Ascending aorta (tissue), 2 donors: ENCODE data around the gene TRPM7. TPM values are rescaled to one million over a fixed set of nuclear protein-coding genes. Genes with fewer than 3 reads are reported as not detected.
A peak's percentile ranks its signal among the peaks of the same experiment; 100 is the strongest.
"Not testable (repeated sequence)": the region's sequence is repeated elsewhere in the genome, so short reads cannot be mapped to it uniquely, and the experiment has no call there.

Experiments
- DNase-seq, 2 donors: peaks; one replicate each; pipeline ENCODE4 v3.0.0-alpha.2; 2019; ENCODE audit warnings: low spot score in 2 of 2
- H3K27ac ChIP-seq, 2 donors: fragments of 200-600 bp; sonication (generic); one replicate each; pipeline ENCODE4 v1.5.1; 2016 to 2017; ENCODE audit warnings: mild to moderate bottlenecking in 1 of 2
- H3K27me3 ChIP-seq: fragments of 200-600 bp; sonication (generic); one replicate; pipeline ENCODE4 v1.5.1; 2017
- H3K36me3 ChIP-seq, 2 donors: fragments of 200-600 bp; sonication (generic); one replicate each; pipeline ENCODE4 v1.5.1; 2016
- H3K4me1 ChIP-seq, 2 donors: fragments of 200-600 bp; sonication (generic); one replicate each; pipeline ENCODE4 v1.5.1; 2016 to 2017; ENCODE audit warnings: mild to moderate bottlenecking in 1 of 2
- H3K4me3 ChIP-seq, 2 donors: fragments of 200-600 bp; sonication (generic); one replicate each; pipeline ENCODE4 v1.5.1; 2016 to 2017; ENCODE audit warnings: mild to moderate bottlenecking in 1 of 2
- H3K9me3 ChIP-seq, 2 donors: fragments of 200-600 bp; sonication (generic); one replicate each; pipeline ENCODE4 v1.5.1; 2016
- CTCF ChIP-seq, 3 experiments: fragments of 200-600 bp in 2 of 3; fragments of 450-650 bp in 1 of 3; sonication (generic) in 2 of 3; IDR thresholded peaks; one replicate each; pipeline ENCODE4 v1.5.1; 2016 to 2019; ENCODE audit warnings: antibody characterized with exemption in 3 of 3, mild to moderate bottlenecking in 1 of 3, moderate library complexity in 1 of 3
- intact Hi-C: fragments of 100-400 bp; cut with DNase I; formaldehyde crosslinking; loops from one replicate; pipeline ENCODE4 v1.15.1; 2023
- total RNA-seq: library from RNA; depleted of rRNA; stranded (reverse); fragments of >200 nt; gene quantifications from one replicate; pipeline ENCODE4 v1.1.0, GENCODE V29; 2016

The TRPM7 gene
- total RNA-seq, 1 donor from 2014 or later = 24.1 TPM

DNA sequence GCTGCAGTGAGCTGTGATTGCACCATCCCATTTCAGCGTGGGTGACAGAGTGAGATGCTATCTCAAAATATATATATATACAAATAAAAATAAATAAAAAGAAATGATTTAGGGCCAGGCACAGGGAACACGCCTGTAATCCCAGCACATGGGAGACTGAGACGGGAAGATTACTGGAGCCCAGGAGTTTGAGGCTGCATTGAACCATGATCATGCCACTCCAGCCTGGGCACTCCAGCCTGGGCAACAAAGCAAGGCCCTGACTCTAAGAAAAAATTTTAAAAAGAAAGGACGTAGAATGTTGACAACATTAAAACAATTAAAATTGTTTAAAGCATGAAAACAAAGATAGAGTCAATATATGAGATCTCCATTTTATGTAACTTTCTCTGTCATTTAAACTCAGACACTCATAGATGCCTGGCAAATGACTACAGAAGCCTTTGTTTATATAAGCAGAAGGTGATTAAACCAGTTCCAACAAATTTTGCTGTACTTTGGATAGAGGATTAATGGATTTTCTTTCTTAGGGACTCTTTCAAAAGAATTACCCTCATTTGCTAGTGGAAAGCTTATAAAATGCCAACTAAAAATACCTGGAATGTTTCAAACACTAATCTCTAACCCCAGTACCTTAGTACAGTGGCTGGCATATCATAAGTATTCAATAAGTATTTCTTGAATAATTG is 10.7 kb upstream of the TRPM7 start:
- no peak for DNase-seq
- Histone ChIP-seq H3K4me1 (no peaks in the 10 kb centered on the region), H3K27me3 (no peaks in the 10 kb centered on the region), H3K36me3 (no peaks in the 10 kb centered on the region), H3K9me3 (no peaks in the 10 kb centered on the region), H3K4me3 (no peak overlapping the region), H3K27ac (no peak overlapping the region)
- no peak for TF ChIP-seq CTCF (IDR thresholded peaks at IDR 0.05)
- intact Hi-C loops = no loop called here

GRCh38 chr15:50694634-50695165 is 8.1 kb upstream of the TRPM7 start:
- DNase-seq, H3K27ac ChIP-seq, intact Hi-C loops, H3K4me1 ChIP-seq, H3K27me3 ChIP-seq, H3K4me3 ChIP-seq, H3K9me3 ChIP-seq, H3K36me3 ChIP-seq: not testable (repeated sequence)

DNA sequence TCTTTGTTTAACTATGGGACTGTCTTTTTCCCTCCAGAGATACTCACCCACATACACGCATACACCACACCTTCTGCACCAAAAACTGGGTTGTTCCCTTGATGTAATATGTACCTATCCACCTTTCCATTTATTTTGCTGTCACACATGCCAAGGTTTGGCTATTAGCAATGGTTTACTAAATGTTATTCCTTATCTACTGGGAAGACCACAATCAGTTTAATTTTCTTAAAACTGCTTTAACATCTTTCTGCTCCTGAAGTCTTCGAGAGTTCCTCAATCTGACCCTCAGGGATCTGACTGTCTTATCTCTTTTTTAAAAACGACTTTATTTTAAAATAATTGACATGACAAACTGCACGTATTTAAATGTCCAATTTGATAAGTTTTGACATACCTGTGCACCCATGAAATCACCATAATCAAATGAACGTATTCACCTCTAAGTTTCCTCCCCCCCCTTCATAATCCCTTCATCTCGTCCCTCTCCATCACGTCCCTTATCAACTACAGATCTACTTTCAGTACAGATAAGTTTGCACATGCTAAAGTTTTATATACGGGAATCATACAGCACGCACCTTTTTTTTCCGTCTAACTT is 805 bp upstream of the TRPM7 start:
- H3K4me3 ChIP-seq = peak overlapping the region; percentile 71 to 80
- H3K27ac ChIP-seq = peak overlapping the region; percentile 91 to 96
- peaks cover 0 to 21% of the 10 kb centered on the region in 2 donors for H3K4me1 ChIP-seq
- intact Hi-C loops = loop anchor here (2.0 kb wide), 1 partner anchor 221 kb away; the partner anchor contains the start of gene AP4E1
- TF ChIP-seq CTCF (IDR thresholded peaks at IDR 0.05) = no peak
- no peak for DNase-seq
- H3K9me3 ChIP-seq = no peaks in the 10 kb centered on the region
- H3K27me3 ChIP-seq = no peaks in the 10 kb centered on the region
- no peaks in the 10 kb centered on the region for H3K36me3 ChIP-seq

- peaks cover 0 to 4% of the 10 kb centered on the region in 2 donors for H3K36me3 ChIP-seq
- DNase-seq = peak in 1 of 2 donors; percentile 71
- no peaks in the 10 kb centered on the region for H3K9me3 ChIP-seq
- H3K27me3 ChIP-seq = no peaks in the 10 kb centered on the region
- peak overlapping the region; percentile 91 to 96 for H3K27ac ChIP-seq
- H3K4me1 ChIP-seq = peaks cover 0 to 21% of the 10 kb centered on the region in 2 donors
- intact Hi-C loops = loop anchor here (1.0 to 2.0 kb wide), 3 partner anchors 11 to 223 kb away; partner anchors contain the start of genes AP4E1 and SPPL2A
- H3K4me3 ChIP-seq = peak overlapping the region; percentile 71 to 80
- TF ChIP-seq CTCF (IDR thresholded peaks at IDR 0.05) = no peak
Measured at GRCh38 chr15:50685976-50686468, 575 bp downstream of the TRPM7 start.

- Histone ChIP-seq H3K9me3 (no peaks in the 10 kb centered on the region), H3K36me3 (peaks cover 0 to 4% of the 10 kb centered on the region in 2 donors), H3K4me3 (peak overlapping the region; percentile 71 to 80), H3K27me3 (no peaks in the 10 kb centered on the region), H3K27ac (peak overlapping the region; percentile 91 to 96), H3K4me1 (peaks cover 0 to 21% of the 10 kb centered on the region in 2 donors)
- no peak for DNase-seq
- TF ChIP-seq CTCF (IDR thresholded peaks at IDR 0.05) = no peak
- intact Hi-C loops = no loop called here
Measured at GRCh38 chr15:50685191-50685975, 1.2 kb downstream of the TRPM7 start.
